Neural progenitor cell (in vitro differentiated cells): ENCODE measurements around the gene CHMP4B.

Experiments used
- EZH2 ChIP-seq: fragments of 200-600 bp; sonication (generic); IDR thresholded peaks from 2 replicates; pipeline ENCODE4 v1.6.1; 2017; ENCODE audit warnings: antibody characterized with exemption, mild to moderate bottlenecking, moderate library complexity
- EZH2phosphoT487 ChIP-seq: fragments of 200-600 bp; sonication (generic); IDR thresholded peaks from 2 replicates; pipeline ENCODE4 v1.6.1; 2017; ENCODE audit warnings: antibody characterized with exemption
- TF ChIP-seq, protein P1 (sequence below): fragments of 200-600 bp; sonication (generic); IDR thresholded peaks from 2 replicates; pipeline ENCODE4 v1.5.1; 2017; ENCODE audit warnings: antibody characterized with exemption, mild to moderate bottlenecking

DNA sequence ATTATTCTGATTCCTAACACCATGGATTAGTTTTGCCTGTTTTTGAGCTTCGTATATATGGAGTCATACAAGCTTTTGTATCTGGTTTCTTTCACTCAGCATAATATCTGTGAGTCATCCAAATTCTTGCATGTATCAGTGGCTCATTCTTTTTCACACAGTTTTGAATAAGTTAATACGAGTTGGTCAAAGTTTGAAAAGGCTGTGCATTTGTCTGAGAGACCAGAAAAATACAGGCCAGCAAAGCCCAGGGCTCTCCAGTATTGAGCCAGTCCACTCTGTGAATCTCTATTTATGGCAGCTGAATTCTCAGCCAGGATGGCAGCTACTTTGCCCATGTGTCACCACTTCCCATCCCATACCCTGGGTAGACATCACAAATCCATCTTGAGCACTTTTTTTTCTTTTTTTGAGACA is 7.2 kb upstream of the CHMP4B start:
- no peak for TF ChIP-seq EZH2
- TF ChIP-seq, protein P1, sequence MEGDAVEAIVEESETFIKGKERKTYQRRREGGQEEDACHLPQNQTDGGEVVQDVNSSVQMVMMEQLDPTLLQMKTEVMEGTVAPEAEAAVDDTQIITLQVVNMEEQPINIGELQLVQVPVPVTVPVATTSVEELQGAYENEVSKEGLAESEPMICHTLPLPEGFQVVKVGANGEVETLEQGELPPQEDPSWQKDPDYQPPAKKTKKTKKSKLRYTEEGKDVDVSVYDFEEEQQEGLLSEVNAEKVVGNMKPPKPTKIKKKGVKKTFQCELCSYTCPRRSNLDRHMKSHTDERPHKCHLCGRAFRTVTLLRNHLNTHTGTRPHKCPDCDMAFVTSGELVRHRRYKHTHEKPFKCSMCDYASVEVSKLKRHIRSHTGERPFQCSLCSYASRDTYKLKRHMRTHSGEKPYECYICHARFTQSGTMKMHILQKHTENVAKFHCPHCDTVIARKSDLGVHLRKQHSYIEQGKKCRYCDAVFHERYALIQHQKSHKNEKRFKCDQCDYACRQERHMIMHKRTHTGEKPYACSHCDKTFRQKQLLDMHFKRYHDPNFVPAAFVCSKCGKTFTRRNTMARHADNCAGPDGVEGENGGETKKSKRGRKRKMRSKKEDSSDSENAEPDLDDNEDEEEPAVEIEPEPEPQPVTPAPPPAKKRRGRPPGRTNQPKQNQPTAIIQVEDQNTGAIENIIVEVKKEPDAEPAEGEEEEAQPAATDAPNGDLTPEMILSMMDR: no peak
- no peak for TF ChIP-seq EZH2phosphoT487
